Activated CD8-positive, alpha-beta memory T cell treated with anti-CD3 and anti-CD28 coated beads for 4 hours (primary cell): ENCODE data around the gene TMEM130.
"Not testable (repeated sequence)": the region's sequence is repeated elsewhere in the genome, so short reads cannot be mapped to it uniquely, and the experiment has no call there.

Experiments used
- DNase-seq, 2 donors: peaks; one replicate each; pipeline ENCODE4 v3.0.0-alpha.2; 2020; ENCODE audit warnings: low read depth in 2 of 2

Gene TMEM130

GRCh38 chr7:98842552-98842951, 27.3 kb downstream of the TMEM130 start:
- not testable (repeated sequence) for DNase-seq

- DNase-seq, result peak; percentile 35 to 44
Measured at GRCh38 chr7:98841179-98841997, 28.4 kb downstream of the TMEM130 start.

GRCh38 chr7:98840722-98841121, 29.1 kb downstream of the TMEM130 start:
- DNase-seq, result no peak

GRCh38 chr7:98840096-98840495, 29.7 kb downstream of the TMEM130 start:
- DNase-seq, result no peak

GRCh38 chr7:98837630-98837972, 32.2 kb downstream of the TMEM130 start:
- DNase-seq, result no peak

- no peak for DNase-seq
Measured at GRCh38 chr7:98836811-98837629, 32.8 kb downstream of the TMEM130 start.

GRCh38 chr7:98834949-98835348, 34.9 kb downstream of the TMEM130 start:
- no peak for DNase-seq

- DNase-seq, result no peak
Measured at GRCh38 chr7:98833022-98833421, 36.8 kb downstream of the TMEM130 start.

- no peak for DNase-seq
Measured at GRCh38 chr7:98831641-98832221, 38.1 kb downstream of the TMEM130 start.

- DNase-seq, result no peak
Measured at GRCh38 chr7:98830972-98831548, 38.8 kb downstream of the TMEM130 start.

GRCh38 chr7:98828368-98828767, 41.4 kb downstream of the TMEM130 start:
- no peak for DNase-seq

GRCh38 chr7:98827258-98827657, 42.6 kb downstream of the TMEM130 start:
- no peak for DNase-seq

- no peak for DNase-seq
Measured at GRCh38 chr7:98826811-98827231, 43.0 kb downstream of the TMEM130 start.

- no peak for DNase-seq
Measured at GRCh38 chr7:98826387-98826786, 43.4 kb downstream of the TMEM130 start.

GRCh38 chr7:98823226-98823625, 46.6 kb downstream of the TMEM130 start:
- no peak for DNase-seq

GRCh38 chr7:98821348-98821747, 48.5 kb downstream of the TMEM130 start:
- DNase-seq, result no peak

GRCh38 chr7:98816967-98817710, 52.7 kb downstream of the TMEM130 start:
- DNase-seq, result no peak

GRCh38 chr7:98816241-98816640, 53.6 kb downstream of the TMEM130 start:
- no peak for DNase-seq

GRCh38 chr7:98815313-98815712, 54.5 kb downstream of the TMEM130 start:
- DNase-seq, result no peak

GRCh38 chr7:98811299-98811698, 58.5 kb downstream of the TMEM130 start:
- no peak for DNase-seq

- DNase-seq, result no peak
Measured at GRCh38 chr7:98810153-98810802, 59.5 kb downstream of the TMEM130 start.
